ENCODE measurements around the gene CCDC43.
"Not testable (repeated sequence)": the region's sequence is repeated elsewhere in the genome, so short reads cannot be mapped to it uniquely, and the experiment has no call there.

CCDC43 gene

GRCh38 chr17:44689477-44690217, at the start of gene CCDC43:
Gene CCDC43 (minus strand): TSS chr17:44689776. CDS start chr17:44689753, 23 bp downstream.
- no peaks in the 10 kb centered on the region for H3K27me3 Mint-ChIP-seq
- H3K4me3 Mint-ChIP-seq: peak within 1 kb of the TSS; percentile 97
- H3K9me3 Mint-ChIP-seq: no peaks in the 10 kb centered on the region
- H3K27ac Mint-ChIP-seq: peak within 1 kb of the TSS; percentile 91
- H3K36me3 Mint-ChIP-seq: peaks cover 6% of the 10 kb centered on the region
- ATAC-seq: peak; percentile 99
- H3K4me1 Mint-ChIP-seq: peaks cover 44% of the 10 kb centered on the region

- Mint-ChIP-seq H3K27ac (peak overlapping the region; percentile 24), H3K4me1 (no peaks in the 10 kb centered on the region), H3K4me3 (no peak overlapping the region), H3K36me3 (peaks cover 5% of the 10 kb centered on the region), H3K9me3 (no peaks in the 10 kb centered on the region), H3K27me3 (no peaks in the 10 kb centered on the region)
- ATAC-seq: peak; percentile 75
Measured at GRCh38 chr17:44738214-44738906, 48.8 kb upstream of the CCDC43 start.

- no peak for ATAC-seq
- Mint-ChIP-seq H3K27me3 (no peaks in the 10 kb centered on the region), H3K9me3 (no peaks in the 10 kb centered on the region), H3K27ac (no peak overlapping the region), H3K4me1 (no peaks in the 10 kb centered on the region), H3K36me3 (peaks cover 10% of the 10 kb centered on the region), H3K4me3 (no peak overlapping the region)
Measured at GRCh38 chr17:44736551-44737240, 47.1 kb upstream of the CCDC43 start.

GRCh38 chr17:44734272-44734671, 44.7 kb upstream of the CCDC43 start:
- Mint-ChIP-seq H3K4me1 (no peaks in the 10 kb centered on the region), H3K27me3 (no peaks in the 10 kb centered on the region), H3K27ac (no peak overlapping the region), H3K4me3 (no peak overlapping the region), H3K9me3 (no peaks in the 10 kb centered on the region), H3K36me3 (peaks cover 18% of the 10 kb centered on the region)
- ATAC-seq: no peak

- Mint-ChIP-seq H3K36me3 (peaks cover 18% of the 10 kb centered on the region), H3K4me1 (no peaks in the 10 kb centered on the region), H3K9me3 (no peaks in the 10 kb centered on the region), H3K4me3 (no peak overlapping the region), H3K27me3 (no peaks in the 10 kb centered on the region), H3K27ac (no peak overlapping the region)
- ATAC-seq: no peak
Measured at GRCh38 chr17:44733753-44734152, 44.2 kb upstream of the CCDC43 start.

- H3K27me3 Mint-ChIP-seq, H3K9me3 Mint-ChIP-seq: not testable (repeated sequence)
Measured at GRCh38 chr17:44726121-44726520, 36.5 kb upstream of the CCDC43 start.

GRCh38 chr17:44722254-44722653, 32.7 kb upstream of the CCDC43 start:
- H3K27me3 Mint-ChIP-seq: no peaks in the 10 kb centered on the region
- no peaks in the 10 kb centered on the region for H3K4me1 Mint-ChIP-seq
- peaks cover 26% of the 10 kb centered on the region for H3K36me3 Mint-ChIP-seq
- H3K27ac Mint-ChIP-seq: no peak overlapping the region
- no peak overlapping the region for H3K4me3 Mint-ChIP-seq
- H3K9me3 Mint-ChIP-seq: no peaks in the 10 kb centered on the region
- ATAC-seq: no peak

More at GRCh38 chr17:44726121-44726520, 36.5 kb upstream of the CCDC43 start:
- not testable (repeated sequence) for H3K4me1 Mint-ChIP-seq, H3K27ac Mint-ChIP-seq, ATAC-seq, H3K4me3 Mint-ChIP-seq
- H3K36me3 Mint-ChIP-seq: peaks cover 31% of the 10 kb centered on the region

- H3K9me3 Mint-ChIP-seq: no peaks in the 10 kb centered on the region
- no peak overlapping the region for H3K4me3 Mint-ChIP-seq
- no peaks in the 10 kb centered on the region for H3K27me3 Mint-ChIP-seq
- ATAC-seq: no peak
- peaks cover 39% of the 10 kb centered on the region for H3K36me3 Mint-ChIP-seq
- no peak overlapping the region for H3K27ac Mint-ChIP-seq
- no peaks in the 10 kb centered on the region for H3K4me1 Mint-ChIP-seq
Measured at GRCh38 chr17:44719444-44719843, 29.9 kb upstream of the CCDC43 start.

- H3K27me3 Mint-ChIP-seq: no peaks in the 10 kb centered on the region
- ATAC-seq: peak; percentile 88
- H3K9me3 Mint-ChIP-seq: no peaks in the 10 kb centered on the region
- H3K4me3 Mint-ChIP-seq: no peak within 1 kb of the TSS
- no peak within 1 kb of the TSS for H3K27ac Mint-ChIP-seq
- peaks cover 6% of the 10 kb centered on the region for H3K36me3 Mint-ChIP-seq
- H3K4me1 Mint-ChIP-seq: no peaks in the 10 kb centered on the region
Measured at GRCh38 chr17:44708401-44709263, 19.1 kb upstream of the CCDC43 start, which contains the start of gene DBF4B. Gene DBF4B (plus strand): TSS chr17:44708665. CDS start chr17:44708821, 156 bp downstream.

- Mint-ChIP-seq H3K36me3 (peaks cover 4% of the 10 kb centered on the region), H3K4me1 (no peaks in the 10 kb centered on the region), H3K27me3 (no peaks in the 10 kb centered on the region), H3K27ac (no peak overlapping the region), H3K9me3 (no peaks in the 10 kb centered on the region), H3K4me3 (no peak overlapping the region)
- no peak for ATAC-seq
Measured at GRCh38 chr17:44707755-44708400, 18.3 kb upstream of the CCDC43 start.

- ATAC-seq, H3K4me3 Mint-ChIP-seq, H3K36me3 Mint-ChIP-seq, H3K4me1 Mint-ChIP-seq, H3K27ac Mint-ChIP-seq, H3K27me3 Mint-ChIP-seq, H3K9me3 Mint-ChIP-seq: not testable (repeated sequence)
Measured at GRCh38 chr17:44700288-44700687, 10.7 kb upstream of the CCDC43 start.

- no peak overlapping the region for H3K27ac Mint-ChIP-seq
- H3K27me3 Mint-ChIP-seq: no peaks in the 10 kb centered on the region
- H3K4me3 Mint-ChIP-seq: no peak overlapping the region
- no peak for ATAC-seq
- H3K4me1 Mint-ChIP-seq: peaks cover 28% of the 10 kb centered on the region
- H3K9me3 Mint-ChIP-seq: no peaks in the 10 kb centered on the region
- no peaks in the 10 kb centered on the region for H3K36me3 Mint-ChIP-seq
Measured at GRCh38 chr17:44693609-44694008, 4.0 kb upstream of the CCDC43 start.

- not testable (repeated sequence) for H3K27me3 Mint-ChIP-seq, H3K9me3 Mint-ChIP-seq, H3K36me3 Mint-ChIP-seq, ATAC-seq
- peaks cover 35% of the 10 kb centered on the region for H3K4me1 Mint-ChIP-seq
- peak overlapping the region; percentile 97 for H3K4me3 Mint-ChIP-seq
- H3K27ac Mint-ChIP-seq: peak overlapping the region; percentile 91
Measured at GRCh38 chr17:44690746-44691306, 1.2 kb upstream of the CCDC43 start.
